Sigmoid colon (tissue), 4 donors: Measurements from ENCODE around the gene RDX.

Experiments used
- CTCF ChIP-seq, 4 experiments: fragments of 450-650 bp in 3 of 4; fragments of 200-600 bp in 1 of 4; IDR thresholded peaks; one replicate each; pipeline ENCODE4 v1.5.1; 2016 to 2019; ENCODE audit warnings: antibody characterized with exemption in 4 of 4, mild to moderate bottlenecking in 3 of 4, moderate library complexity in 2 of 4
- EP300 ChIP-seq, 4 donors: sonication (generic); formaldehyde crosslinking; IDR thresholded peaks; one replicate each; pipeline ENCODE4 v1.6.1; 2017; ENCODE audit warnings: antibody characterized with exemption in 4 of 4
- POLR2AphosphoS5 ChIP-seq, 4 donors: sonication (generic); formaldehyde crosslinking; IDR thresholded peaks; one replicate each; pipeline ENCODE4 v1.6.1; 2017; ENCODE audit warnings: antibody characterized with exemption in 4 of 4

- TF ChIP-seq EP300 (IDR thresholded peaks at IDR 0.05) = no peak
- TF ChIP-seq CTCF (IDR thresholded peaks at IDR 0.05) = no peak
- no peak for TF ChIP-seq POLR2AphosphoS5 (IDR thresholded peaks at IDR 0.05)
Measured at GRCh38 chr11:110337570-110338193, 41.3 kb upstream of the RDX start.
